Stimulated activated CD8-positive, alpha-beta memory T cell treated with anti-CD3 and anti-CD28 coated beads, Interleukin-12 subunit alpha, Interleukin-12 subunit beta, amount 100 ng/mL, for 24 hours (primary cell): Measurements from ENCODE around the gene SLAMF9.

Experiments used
- DNase-seq: peaks from one replicate; pipeline ENCODE4 v3.0.0-alpha.2; 2020; ENCODE audit errors: extremely low read depth

Gene SLAMF9

DNA sequence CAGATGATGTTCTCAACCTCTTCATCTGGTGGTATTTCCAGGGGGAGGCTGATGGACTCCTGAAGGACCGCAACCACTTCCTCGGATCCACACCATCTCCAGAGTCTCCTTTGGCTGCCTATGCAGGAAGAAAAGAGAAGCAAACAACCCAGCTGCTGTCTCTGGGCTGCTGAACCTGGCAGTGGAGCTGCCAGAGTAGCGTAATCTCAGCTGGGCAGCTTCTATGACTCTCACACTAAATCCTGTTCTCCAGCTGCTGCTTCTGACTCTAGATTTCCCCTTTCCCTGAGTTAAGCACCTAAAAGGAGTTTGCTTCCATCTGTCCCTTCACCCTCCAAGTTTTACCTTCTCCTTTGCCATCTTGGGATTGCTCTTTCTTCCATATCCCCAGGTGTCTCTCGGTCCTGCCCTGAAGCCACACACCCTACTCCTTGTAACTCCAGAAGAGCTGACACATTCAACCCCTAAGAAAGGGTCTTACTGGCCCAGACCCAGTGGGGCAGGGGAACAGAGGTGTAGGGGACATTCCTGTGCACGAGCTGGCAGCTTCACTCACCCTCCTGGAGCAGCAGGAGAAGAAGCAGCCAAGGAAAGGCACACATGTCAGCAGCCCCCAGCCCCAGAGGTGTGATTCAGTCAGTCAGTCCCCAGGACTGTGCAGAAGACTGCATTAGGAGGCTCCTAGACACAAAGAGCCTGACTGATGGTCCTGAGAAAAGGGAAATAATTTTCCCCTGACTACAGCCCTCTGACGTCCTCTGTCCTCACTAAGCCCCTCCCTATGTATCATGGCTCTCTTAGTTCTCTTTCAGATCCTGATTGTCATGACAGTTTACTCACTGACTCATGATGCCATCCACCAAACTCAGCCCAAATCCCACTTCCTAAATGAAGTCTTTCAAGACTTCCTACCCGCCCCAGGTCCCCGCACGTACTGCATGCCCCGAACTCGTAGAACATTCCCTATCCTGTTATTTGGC is at the start of gene SLAMF9:
SLAMF9 (minus strand) TSS at position 702 of the 980 bp plus-strand sequence; CDS start at position 602, 100 bp downstream.
- DNase-seq = no peak

DNA sequence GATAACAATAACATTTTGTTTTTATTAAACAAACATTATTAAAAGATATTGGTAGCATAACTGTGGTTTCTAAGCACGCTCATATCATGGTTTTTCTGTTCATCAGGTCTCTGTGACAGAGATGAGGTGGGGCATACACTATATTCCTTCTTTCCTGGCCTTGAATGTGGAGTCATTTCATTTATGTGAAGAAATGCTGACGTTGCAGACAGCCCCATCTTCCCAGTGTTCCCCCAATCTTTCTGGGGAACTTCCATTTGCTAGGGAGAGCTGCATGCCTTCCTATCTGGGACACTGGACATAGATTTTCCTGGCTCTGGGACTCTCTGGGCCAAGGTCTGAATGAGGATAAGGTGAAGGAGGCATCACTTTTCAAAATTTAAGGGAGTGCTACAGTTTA is 47.4 kb upstream of the SLAMF9 start:
- DNase-seq = no peak

DNA sequence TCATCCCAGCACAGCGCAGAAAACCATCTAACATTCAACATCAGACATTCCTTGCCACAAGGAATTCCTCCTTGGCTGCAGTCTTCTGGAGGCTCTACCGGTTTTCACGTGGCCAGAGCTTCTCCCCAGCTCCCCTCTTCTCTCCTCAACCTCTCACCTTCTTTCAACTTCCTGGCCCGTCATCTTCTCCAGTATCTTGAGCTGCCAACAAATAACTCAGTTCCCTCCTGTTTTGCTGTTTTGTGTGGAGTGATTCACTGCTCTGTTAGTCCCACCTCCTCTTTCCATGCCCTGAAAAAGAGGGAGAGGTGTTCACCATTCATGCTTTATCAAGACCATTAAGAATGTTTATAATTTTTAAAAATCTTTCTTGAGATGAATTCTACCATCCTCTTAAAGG is 45.2 kb upstream of the SLAMF9 start:
- DNase-seq = no peak

DNA sequence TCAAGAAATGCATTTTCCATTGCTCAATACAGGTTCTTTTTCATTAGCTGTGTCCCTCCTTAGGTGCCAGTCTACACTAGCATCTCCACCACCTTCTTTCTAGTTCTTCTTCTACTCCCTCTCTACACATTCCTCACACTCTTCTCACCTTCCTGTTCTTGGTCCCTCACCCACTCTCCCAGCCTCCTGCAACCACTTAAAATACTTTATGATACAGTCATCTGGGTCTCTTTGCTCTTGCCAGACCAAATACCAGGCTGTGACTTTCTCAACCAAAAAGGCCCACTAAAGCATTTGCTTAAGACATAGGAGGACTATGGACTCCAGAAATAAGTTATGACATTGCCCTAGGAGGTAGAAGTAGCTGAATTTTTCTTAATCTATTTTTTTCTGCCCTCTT is 42.6 kb upstream of the SLAMF9 start:
- DNase-seq = no peak

DNA sequence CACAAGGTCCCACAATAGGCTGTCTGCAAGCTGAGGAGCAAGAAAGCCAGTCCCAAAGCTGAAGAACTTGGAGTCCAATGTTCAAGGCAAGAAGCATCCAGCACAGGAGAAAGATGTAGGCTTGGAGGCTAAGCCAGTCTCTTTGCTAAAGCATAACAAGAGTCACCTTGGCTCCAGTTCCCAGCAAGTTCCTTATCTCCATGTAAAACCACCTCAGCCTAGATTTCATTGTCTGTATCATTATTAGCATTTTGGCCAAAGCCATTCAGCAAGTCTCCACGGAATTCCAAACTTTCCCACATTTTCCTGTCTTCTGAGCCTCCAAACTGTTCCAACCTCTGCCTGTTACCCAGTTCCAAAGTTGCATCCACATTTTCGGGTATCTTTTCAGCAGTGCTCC is 40.9 kb upstream of the SLAMF9 start:
- DNase-seq = no peak

DNA sequence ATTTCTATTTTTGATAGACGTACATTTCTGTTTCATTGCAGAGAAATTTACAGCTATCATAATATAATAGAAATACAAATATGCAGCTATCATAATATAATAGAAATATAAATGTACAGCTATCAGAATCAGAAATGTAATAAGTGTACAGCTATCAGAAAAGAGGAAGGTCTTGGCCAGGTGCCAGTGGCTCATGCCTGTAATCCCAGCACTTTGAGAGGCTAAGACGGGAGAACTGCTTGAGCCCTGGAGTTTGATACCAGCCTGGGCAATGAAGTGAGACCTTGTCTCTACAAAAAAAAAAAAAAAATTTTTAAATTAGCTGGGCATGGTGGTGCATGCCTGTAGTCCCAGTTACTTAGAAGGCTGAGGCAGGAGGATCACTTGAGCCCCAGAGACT is 39.9 kb upstream of the SLAMF9 start:
- no peak for DNase-seq

DNA sequence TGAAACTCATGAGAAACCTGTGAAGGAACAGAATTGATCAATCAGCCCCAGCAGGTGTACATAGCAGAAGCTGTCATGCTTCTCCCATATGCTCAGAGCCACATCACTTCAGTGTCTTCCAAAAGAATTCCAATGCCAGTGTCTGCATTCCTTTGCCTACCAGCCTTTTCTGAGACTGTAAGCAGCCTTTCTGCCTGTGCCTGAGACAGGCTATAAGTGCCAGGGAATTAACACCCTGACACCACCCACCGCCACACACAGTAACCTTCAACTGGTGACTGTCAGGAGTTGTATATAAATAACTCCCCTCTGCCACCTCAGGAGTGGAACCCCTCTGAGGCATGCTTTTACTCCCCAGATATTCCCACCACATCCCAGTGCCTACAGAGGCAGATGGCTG is 38.1 kb upstream of the SLAMF9 start:
- DNase-seq = no peak

DNA sequence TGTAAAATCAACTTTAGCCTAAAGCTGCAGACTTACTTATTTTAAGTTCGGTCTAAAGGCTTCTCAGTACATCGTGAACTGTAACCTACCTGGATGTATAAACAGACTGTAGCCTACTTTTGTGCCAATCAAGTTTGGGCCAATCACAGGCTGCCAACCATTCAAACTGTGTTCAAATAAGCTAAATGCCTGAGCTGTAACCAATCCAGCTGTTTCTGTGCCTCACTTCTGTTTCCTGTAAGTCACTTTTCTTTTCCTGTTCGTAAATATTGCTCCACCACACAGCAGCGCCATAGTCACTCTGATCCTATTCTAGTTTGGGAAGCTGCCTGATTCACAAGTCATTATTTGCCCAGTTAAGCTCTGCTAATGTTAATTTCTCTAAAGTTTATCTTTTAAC is 37.5 kb upstream of the SLAMF9 start:
- DNase-seq = no peak

DNA sequence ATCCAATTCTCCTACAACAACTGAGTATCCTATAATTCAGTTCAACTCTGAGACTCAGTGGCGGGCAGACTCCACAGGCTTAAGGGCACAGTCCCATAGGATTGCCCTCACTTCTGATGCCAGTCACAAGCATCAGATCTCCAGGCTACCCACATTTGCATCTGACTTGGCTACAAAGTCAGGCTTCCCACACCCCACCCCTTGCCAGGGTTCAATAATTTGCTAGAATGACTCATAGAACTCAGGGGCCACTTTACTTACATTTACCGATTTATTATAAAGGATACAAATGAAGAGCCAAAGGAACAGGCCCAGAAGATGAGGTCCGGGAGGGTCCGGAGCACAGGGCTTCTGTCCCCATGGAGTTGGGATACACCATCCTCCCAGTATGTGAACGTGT is 36.0 kb upstream of the SLAMF9 start:
- no peak for DNase-seq

DNA sequence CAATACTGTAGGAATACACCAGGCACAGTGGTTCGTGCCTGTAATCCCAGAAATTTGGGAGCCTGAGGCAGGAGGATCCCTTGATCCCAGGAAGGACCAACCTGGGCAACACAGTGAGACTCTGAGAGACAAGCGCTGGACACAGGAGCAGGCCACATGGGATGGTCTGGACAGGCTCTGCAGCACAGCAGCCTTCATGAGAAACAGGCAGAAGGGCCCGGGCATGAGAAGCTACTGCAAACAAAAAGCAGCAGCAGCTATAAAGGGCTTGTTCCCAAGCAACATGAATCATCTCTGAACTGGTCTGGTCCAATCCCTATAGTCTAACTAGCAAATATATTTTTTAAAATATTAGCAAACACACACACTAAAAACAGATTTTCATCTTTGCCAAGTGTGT is 35.5 kb upstream of the SLAMF9 start:
- no peak for DNase-seq

DNA sequence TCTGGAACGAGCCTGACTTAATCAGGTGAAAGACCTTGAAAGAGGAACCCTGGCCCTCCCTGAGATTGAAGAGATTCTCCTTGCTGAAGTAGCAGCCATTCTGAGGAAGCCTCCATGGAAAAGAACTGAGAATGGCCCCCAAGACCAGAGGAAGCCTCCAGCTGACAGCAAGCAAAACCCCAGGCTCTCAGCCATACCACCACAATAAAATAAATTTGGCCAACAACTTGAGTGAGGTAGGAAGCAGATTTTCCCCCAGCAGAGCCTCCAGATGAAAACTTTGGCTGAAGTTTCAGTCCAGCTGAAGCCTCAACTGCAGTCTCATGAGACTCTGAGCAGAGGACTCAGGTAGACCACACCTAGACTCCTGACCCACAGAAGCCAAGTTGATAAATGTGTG is 34.0 kb upstream of the SLAMF9 start:
- no peak for DNase-seq

DNA sequence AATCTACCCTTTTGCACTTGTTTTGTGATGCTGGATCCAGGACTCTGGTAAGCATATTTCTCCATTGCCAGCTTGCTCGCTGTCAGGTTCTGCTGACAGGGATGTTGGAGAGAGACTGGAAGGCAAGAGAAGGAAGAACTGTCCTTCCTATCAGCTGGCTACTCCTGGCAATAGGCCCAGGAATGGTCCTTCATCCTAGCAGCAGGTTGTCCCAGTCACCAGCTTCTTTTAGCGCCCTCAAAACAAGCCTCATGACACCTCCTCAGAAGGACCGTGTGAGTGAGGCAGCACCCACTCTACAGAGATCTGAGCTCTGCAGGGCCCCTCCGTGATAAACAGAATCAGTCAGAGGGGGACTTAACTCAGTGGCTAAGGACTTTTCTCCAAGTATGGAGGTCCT is 33.1 kb upstream of the SLAMF9 start:
- no peak for DNase-seq

DNA sequence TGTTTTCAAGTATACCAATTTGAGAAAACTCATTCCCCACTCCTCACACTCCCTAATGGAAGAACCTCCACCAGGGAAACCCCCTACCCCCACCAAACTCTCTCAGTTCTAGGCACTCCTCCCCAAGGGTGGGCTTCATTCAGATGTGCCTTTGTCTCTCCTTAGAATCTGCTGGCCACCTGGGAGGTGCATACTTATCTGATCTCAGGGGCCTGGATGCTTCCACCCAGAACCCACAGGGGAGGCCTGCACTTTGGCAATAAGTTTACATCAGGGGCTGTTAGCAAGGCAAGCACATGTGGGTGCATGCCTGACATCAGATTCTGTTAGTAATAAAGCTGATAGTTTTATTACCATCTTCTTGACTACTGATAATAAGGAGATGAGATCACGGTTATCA is 32.5 kb upstream of the SLAMF9 start:
- no peak for DNase-seq

DNA sequence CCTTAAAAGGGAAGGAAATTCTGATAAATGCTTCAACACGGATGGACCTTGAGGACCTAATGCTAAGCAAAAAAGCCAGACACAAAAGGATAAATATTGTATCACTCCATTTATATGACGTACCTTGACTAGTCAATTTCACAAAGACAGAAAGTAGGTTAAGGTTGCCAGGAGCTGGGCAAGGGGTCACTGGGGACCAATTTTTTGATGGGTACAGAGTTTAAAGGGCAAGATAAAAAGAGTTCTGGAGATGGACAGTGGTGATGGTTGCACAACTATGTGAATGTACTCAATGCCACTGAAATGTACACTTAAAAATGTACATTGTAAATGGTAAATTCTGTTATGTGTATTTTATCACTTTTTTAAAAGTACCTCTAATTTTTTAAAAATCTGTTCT is 32.1 kb upstream of the SLAMF9 start:
- DNase-seq = no peak

DNA sequence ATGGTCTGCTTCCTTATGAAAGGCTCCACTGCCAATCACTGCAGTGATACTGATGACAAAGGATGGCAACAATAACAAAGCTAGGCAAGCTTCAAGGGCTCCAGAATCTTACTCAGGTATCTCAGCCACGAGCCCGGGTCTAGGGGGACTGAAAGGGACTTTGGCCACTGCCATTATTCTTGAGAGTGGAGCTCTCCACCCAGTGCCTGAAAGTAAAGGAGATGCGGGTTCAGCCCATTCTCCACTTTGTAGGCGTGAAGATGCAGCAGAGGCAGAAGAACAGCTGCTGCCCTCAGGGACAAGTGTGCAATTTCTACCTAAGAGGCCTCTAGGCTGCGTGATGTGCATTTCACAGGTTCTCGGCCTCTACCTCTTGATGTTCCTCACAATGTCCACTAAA is 31.4 kb upstream of the SLAMF9 start:
- no peak for DNase-seq

DNA sequence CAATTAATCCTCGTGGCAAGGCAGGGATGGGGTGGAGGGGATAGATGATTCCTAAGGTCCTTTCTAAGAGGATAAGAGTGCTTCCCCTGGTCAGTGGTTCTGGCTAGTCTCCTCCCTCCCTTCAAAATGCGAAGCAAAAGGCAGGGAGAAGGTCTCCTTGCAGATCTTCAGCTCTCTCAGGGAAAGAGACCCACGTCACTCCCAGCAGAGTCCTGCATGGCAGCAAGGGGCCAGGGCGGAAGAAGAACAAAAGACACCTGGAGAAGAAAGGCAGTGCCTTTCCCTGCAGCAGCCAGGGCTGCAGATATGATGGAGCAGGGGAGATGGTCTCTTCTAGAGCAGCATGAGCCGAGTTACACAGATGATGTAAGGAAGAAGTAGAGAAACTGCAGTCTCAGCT is 29.6 kb upstream of the SLAMF9 start:
- no peak for DNase-seq

DNA sequence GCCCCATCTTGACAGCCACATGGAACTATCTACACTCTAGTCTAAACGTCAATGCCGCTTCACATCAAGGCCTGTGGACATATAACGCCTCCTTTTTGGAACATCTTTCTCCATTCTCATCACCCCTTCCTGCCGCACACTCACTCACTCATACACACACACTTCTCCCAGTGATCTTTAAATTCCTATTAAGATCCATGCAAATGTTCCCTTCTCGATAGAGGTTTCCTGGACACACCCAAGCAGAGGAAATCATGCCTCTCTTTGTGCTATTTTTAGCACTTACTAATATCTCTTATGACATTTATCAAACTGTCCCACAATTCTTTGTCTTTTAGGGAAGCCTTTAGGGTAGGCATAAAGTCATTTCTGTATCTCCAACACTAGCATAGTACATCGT is 28.2 kb upstream of the SLAMF9 start:
- no peak for DNase-seq

DNA sequence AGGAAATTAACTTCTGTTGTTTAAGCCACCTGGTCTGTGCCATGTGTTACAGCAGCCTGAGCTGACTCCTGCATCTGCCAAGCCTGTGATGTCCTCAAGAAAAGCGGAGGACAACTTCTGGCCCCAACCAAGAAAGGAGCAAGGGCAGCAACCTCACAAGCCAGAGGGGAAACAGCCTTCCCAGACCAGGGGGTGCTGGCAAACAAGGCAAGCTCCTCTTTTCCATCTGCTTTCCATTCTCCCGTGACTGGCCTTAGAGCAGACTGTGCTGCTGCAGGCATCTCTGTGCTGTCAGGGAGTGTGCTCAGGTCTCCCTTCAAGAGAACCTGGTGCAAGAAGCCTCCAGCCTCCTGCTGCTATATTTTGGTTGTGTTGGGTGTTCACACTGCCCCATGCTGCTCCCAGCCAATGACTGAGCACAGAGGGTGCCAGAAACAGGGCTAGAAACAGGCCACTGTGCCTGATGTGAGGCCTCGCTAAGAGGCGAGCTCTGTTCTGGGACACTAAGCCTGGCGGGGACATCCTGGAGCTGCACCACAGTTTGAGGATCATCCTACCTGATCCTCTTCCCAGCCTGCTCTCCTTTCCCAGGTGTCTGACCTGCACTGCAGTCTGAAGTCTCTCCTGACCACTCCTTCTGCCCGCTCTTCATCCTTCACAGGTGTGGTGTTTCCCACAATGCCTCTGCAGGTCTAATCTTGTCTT is 27.5 kb upstream of the SLAMF9 start:
- DNase-seq = no peak

DNA sequence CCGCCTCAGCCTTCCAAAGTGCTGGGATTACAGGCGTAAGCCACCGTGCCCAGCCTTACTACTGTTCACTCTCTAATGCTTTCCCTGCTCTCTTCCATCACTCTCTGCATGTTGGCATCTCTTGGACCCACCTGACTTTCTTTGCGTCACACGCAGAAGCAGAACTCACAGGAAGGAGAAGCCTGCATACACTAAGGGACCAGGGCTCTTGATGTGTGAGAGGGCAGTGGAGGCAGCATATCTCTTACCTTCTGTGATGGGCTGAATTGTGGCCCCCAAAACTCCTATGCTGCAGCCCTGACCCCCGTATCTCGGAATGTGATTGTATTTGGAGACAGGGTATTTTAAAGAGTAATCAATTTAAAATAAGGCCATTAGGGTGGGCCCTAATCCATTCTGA is 26.7 kb upstream of the SLAMF9 start:
- no peak for DNase-seq

DNA sequence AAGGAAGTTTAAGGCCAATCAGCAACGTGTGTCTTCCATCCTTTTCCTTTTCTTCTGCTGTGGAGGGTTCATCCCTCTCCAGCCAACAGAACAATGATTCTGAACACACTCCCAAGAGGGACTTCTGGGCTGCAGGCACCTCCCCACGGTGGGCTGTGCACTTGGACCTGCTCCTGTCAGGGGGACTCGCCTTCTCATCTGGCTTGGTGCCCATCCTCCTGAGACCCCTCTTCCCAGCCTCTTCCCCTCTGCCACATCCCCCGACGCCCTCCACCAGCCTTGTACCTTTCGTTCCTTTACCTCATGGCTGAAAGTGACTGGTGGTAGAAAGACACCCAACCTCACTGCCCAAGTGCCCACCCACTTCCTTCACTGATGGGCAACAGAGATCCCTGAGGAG is 26.0 kb upstream of the SLAMF9 start:
- no peak for DNase-seq

DNA sequence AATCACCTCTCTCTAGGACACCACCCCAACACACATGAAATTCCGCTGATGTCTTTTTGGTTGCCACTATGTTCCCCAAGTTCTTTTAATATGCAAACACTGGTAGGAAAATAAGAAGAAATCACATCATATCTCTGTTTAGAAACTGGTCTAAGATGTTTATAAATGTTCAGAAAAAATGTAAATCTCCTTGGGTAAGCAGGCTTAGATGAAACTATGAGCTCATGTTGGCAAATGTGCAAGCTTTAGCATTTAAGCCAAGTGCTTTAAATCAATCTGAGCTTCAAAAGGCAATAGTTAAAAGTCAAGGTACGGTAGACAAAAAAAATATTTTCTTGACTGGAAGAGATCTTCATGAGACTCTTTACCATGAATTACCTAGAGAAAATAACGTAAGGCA is 25.2 kb upstream of the SLAMF9 start:
- no peak for DNase-seq

DNA sequence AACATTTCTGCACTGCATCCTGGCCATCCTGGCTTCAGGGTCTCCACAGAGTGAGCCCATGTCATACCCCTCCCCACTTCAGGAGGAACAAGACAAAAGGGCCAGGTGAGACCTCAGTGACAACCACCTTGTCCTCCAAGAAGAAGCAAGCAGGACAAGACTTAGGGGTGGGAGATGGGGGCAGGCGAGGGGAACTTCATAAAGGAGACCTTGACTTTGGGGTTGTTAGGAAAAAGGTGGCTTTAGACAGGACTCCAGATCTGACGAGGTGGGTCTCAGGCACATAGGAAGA is 24.0 kb upstream of the SLAMF9 start:
- no peak for DNase-seq

DNA sequence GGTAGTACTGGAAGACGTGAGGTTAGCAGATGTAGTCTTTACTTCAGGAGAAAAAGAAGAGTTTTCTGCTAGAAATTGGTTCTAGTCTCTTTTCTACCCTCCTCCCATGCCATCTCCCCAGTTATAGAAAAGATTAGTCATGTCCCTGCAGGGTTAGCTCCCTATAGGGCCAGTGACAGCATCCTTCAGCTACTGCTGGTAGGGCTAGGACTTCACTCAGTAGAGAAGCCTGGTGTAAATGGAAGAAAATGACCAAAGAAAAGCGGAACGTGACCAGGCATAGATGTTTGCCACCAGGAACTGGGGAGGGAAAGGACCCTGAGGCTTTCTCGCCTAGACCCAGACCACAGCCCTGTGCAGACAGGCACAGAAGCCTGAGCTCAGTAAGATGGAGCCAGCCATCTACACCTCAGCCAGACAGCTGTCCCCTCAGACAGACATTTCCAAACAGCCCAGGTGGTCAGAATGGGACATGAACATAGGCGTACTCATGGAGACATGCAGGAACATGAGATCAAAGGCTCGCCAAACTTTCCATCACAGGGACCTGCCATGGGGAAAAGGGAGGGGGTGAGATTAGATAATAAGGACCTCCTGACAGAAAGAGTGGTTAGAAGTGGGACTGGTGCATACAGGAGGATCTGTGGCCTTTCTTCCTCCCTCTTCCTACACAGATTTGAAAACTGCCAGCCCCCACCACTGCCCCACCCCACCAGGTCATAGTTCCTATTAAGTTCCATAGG is 23.5 kb upstream of the SLAMF9 start:
- no peak for DNase-seq
